B cell (primary cell): ENCODE measurements around the gene PRR33. TPM values are rescaled to one million over a fixed set of nuclear protein-coding genes. Genes with fewer than 3 reads are reported as not detected.

Experiments used
- ATAC-seq: fragments of 200-7000 bp; cut with Tn5 transposase; one replicate; pipeline ENCODE4 v1.10.0; 2021; ENCODE audit warnings: low read depth, mild to moderate bottlenecking, moderate number of reproducible peaks, moderate library complexity
- CTCF ChIA-PET: fragments of 350-600 bp; sonication (Branson Sonifier 250); formaldehyde crosslinking; loops from one replicate; lab custom pipeline; 2021; ENCODE audit warnings: antibody characterized with exemption, inconsistent platforms; lab: Charles Lee
- POLR2A ChIA-PET: fragments of 350-600 bp; sonication (Branson Sonifier 250); formaldehyde crosslinking; loops from one replicate; lab custom pipeline; 2021; ENCODE audit warnings: antibody characterized with exemption; lab: Charles Lee
- DNase-seq: peaks from one replicate; pipeline ENCODE4 v3.0.0; 2013
- H2AFZ ChIP-seq: 2 replicates; pipeline ENCODE4 v1.6.1; 2012; ENCODE audit warnings: mild to moderate bottlenecking, low read depth, low read length; ENCODE audit not compliant: insufficient read depth, poor library complexity, severe bottlenecking
- H3K27ac ChIP-seq, 2 donors: 1 replicate in 1 of 2; 2 replicates in 1 of 2; pipeline ENCODE4 v1.5.1; 2012 to 2013; ENCODE audit warnings: low read length in 2 of 2, mild to moderate bottlenecking in 2 of 2, moderate library complexity in 1 of 2
- H3K27me3 ChIP-seq, 4 experiments: fragments of 200-600 bp in 1 of 4; sonication (generic) in 1 of 4; replicated peaks in 1 of 4; 1 replicate in 2 of 4; 2 replicates in 2 of 4; pipeline versions ENCODE4 v1.6.1 to v1.7.0; 2013 to 2016; ENCODE audit warnings: low read length in 3 of 4, mild to moderate bottlenecking in 2 of 4, mixed read lengths in 1 of 4, moderate library complexity in 1 of 4; ENCODE audit not compliant: insufficient read depth in 4 of 4, control insufficient read depth in 3 of 4; ENCODE audit errors: control extremely low read depth in 1 of 4
- H3K36me3 ChIP-seq, 2 experiments: replicated peaks in 1 of 2; 1 replicate in 1 of 2; 2 replicates in 1 of 2; pipeline versions ENCODE4 v1.6.1 to v1.7.1; 2013; ENCODE audit warnings: low read length in 1 of 2; ENCODE audit not compliant: insufficient read depth in 2 of 2, control insufficient read depth in 1 of 2; ENCODE audit errors: control extremely low read depth in 1 of 2, extremely low read depth in 1 of 2
- H3K4me1 ChIP-seq, 2 donors: fragments of 200-600 bp in 1 of 2; sonication (generic) in 1 of 2; 1 replicate in 1 of 2; 2 replicates in 1 of 2; pipeline versions ENCODE4 v1.5.1 to v1.6.1; 2013 to 2017; ENCODE audit warnings: low read length in 2 of 2; ENCODE audit not compliant: control insufficient read depth in 2 of 2, insufficient read depth in 2 of 2
- H3K4me2 ChIP-seq: replicated peaks from 2 replicates; pipeline ENCODE3; 2012; ENCODE audit warnings: mild to moderate bottlenecking, low read depth, low read length; ENCODE audit not compliant: poor library complexity, severe bottlenecking
- H3K4me3 ChIP-seq, 5 experiments: fragments of 200-600 bp in 1 of 5; sonication (generic) in 1 of 5; 1 replicate in 3 of 5; 2 replicates in 2 of 5; pipeline versions ENCODE4 v1.5.1 to v1.7.0; 2011 to 2016; ENCODE audit warnings: low read length in 4 of 5, mild to moderate bottlenecking in 4 of 5, low read depth in 2 of 5, control low read depth in 1 of 5, moderate library complexity in 1 of 5; ENCODE audit not compliant: insufficient read depth in 1 of 5; ENCODE audit errors: control extremely low read depth in 1 of 5, extremely low read depth in 1 of 5
- H3K79me2 ChIP-seq: fragments of 200-600 bp; sonication (generic); one replicate; pipeline ENCODE4 v1.6.0; 2016; ENCODE audit warnings: low read length; ENCODE audit not compliant: control insufficient read depth, insufficient read depth
- H3K9ac ChIP-seq: fragments of 200-600 bp; sonication (generic); 2 replicates; pipeline ENCODE4 v1.6.1; 2017; ENCODE audit warnings: mild to moderate bottlenecking, low read length, moderate library complexity
- H3K9me3 ChIP-seq, 3 donors: one replicate each; pipeline versions ENCODE4 v1.6.1 to v1.7.1; 2013; ENCODE audit warnings: low read length in 2 of 3; ENCODE audit not compliant: control insufficient read depth in 2 of 3, insufficient read depth in 1 of 3; ENCODE audit errors: control extremely low read depth in 1 of 3
- H4K20me1 ChIP-seq: 2 replicates; pipeline ENCODE4 v1.6.0; 2012; ENCODE audit warnings: mild to moderate bottlenecking, low read length; ENCODE audit not compliant: insufficient read depth, control insufficient read depth, poor library complexity, severe bottlenecking
- H3K27ac Mint-ChIP-seq: one replicate; pipeline ENCODE4 v1.8.0; 2021; ENCODE audit warnings: mixed read lengths
- H3K27me3 Mint-ChIP-seq: one replicate; pipeline ENCODE4 v1.8.0; 2021; ENCODE audit warnings: mixed read lengths
- H3K4me1 Mint-ChIP-seq: one replicate; pipeline ENCODE4 v1.8.0; 2021; ENCODE audit warnings: mixed read lengths
- H3K4me3 Mint-ChIP-seq: one replicate; pipeline ENCODE4 v1.8.0; 2021; ENCODE audit warnings: mixed read lengths
- H3K9me3 Mint-ChIP-seq: one replicate; pipeline ENCODE4 v1.8.0; 2022; ENCODE audit warnings: mixed read lengths; ENCODE audit not compliant: insufficient read depth
- CTCF ChIP-seq: fragments of 200-600 bp; IDR thresholded peaks from one replicate; pipeline ENCODE4 v1.8.0; 2022; ENCODE audit warnings: antibody characterized with exemption, mild to moderate bottlenecking
- EZH2 ChIP-seq: IDR thresholded peaks from 2 replicates; pipeline ENCODE4 v1.6.1; 2012; ENCODE audit warnings: borderline replicate concordance, low read depth, mild to moderate bottlenecking, moderate library complexity, low read length; ENCODE audit not compliant: insufficient read depth, poor library complexity, severe bottlenecking
- WGBS: methylation state at CpG from one replicate; pipeline ENCODE4 v1.1.5; 2013; ENCODE audit warnings: missing lambda C conversion rate; ENCODE audit not compliant: insufficient coverage; 5-methylcytosine and 5-hydroxymethylcytosine counted together
- intact Hi-C: fragments of 100-400 bp; cut with micrococcal nuclease; formaldehyde crosslinking; loops from one replicate; pipeline ENCODE4 v1.10.0; 2022
- polyA plus RNA-seq: library from polyadenylated mRNA; depleted of rRNA; stranded (reverse); fragments of >200 nt; gene quantifications from 2 replicates; pipeline ENCODE4 v1.2.3, GENCODE V29; 2012
- total RNA-seq, 2 donors: library from RNA; stranded (reverse); fragments of 120-200 nt in 1 of 2; gene quantifications; 1 replicate in 1 of 2; 2 replicates in 1 of 2; pipeline versions ENCODE4 v1.2.3 to v1.2.4, GENCODE V29; 2013 to 2022

PRR33 gene
- total and polyA plus RNA-seq, 2 donors (not counting 1 experiment from before 2014, with no cell fraction given) = not detected

- no peak for TF ChIP-seq EZH2
- TF ChIP-seq CTCF = no peak
- peak overlapping the region; percentile 64 for H3K4me3 Mint-ChIP-seq
- Histone ChIP-seq H2AFZ (no peak overlapping the region), H3K79me2 (peaks cover 45% of the 10 kb centered on the region), H3K9ac (no peak overlapping the region), H4K20me1 (no peaks in the 10 kb centered on the region), H3K4me3 (no peak overlapping the region), H3K27ac (no peak overlapping the region), H3K9me3 (no peaks in the 10 kb centered on the region), H3K36me3 (peaks cover 0 to 4% of the 10 kb centered on the region in 2 experiments), H3K4me2 (peak overlapping the region; percentile 78), H3K4me1 (peaks cover 71 to 77% of the 10 kb centered on the region in 2 donors), H3K27me3 (no peaks in the 10 kb centered on the region)
- no peak for DNase-seq
- H3K4me1 Mint-ChIP-seq = peaks cover 61% of the 10 kb centered on the region
- intact Hi-C loops = loop anchor here (10.0 kb wide), 1 partner anchor 77 kb away; the partner anchor contains the start of gene CTSD
- H3K27me3 Mint-ChIP-seq = no peaks in the 10 kb centered on the region
- ATAC-seq = no peak
- H3K9me3 Mint-ChIP-seq = no peaks in the 10 kb centered on the region
- POLR2A ChIA-PET = interaction anchor here (2.0 to 2.9 kb wide), 2 partner anchors 9 to 11 kb away, joined by 9 to 28 read pairs; partner anchors contain the start of gene LSP1
- CTCF ChIA-PET = interaction anchor here (1.0 to 4.0 kb wide), 5 partner anchors 9 to 310 kb away, joined by 3 to 24 read pairs (median 18); no protein-coding TSS in a partner anchor
- peak overlapping the region; percentile 46 for H3K27ac Mint-ChIP-seq
- WGBS = 95% methylated on average over 19 of the region's 19 CpGs
These were observed 50.1 kb downstream of the PRR33 start for GRCh38 chr11:1841511-1842148.
